DOHH2 (cell line): Measurements from ENCODE around the gene GRIK2.

Experiments used
- H3F3A ChIP-seq: fragments of 200-600 bp; sonication (generic), shearing (Covaris generic); 2 replicates; pipeline ENCODE4 v1.6.0; 2016; ENCODE audit warnings: antibody characterized with exemption, mild to moderate bottlenecking; ENCODE audit not compliant: control insufficient read depth, insufficient read depth
- H3K27ac ChIP-seq: fragments of 200-600 bp; sonication (generic); 2 replicates; pipeline ENCODE4 v1.5.1; 2014; ENCODE audit warnings: low read depth, mild to moderate bottlenecking, low read length, moderate library complexity
- H3K27me3 ChIP-seq: fragments of 200-600 bp; sonication (generic); 2 replicates; pipeline ENCODE4 v1.6.1; 2014; ENCODE audit warnings: mild to moderate bottlenecking, low read length, mixed read lengths; ENCODE audit not compliant: control insufficient read depth
- H3K36me3 ChIP-seq: fragments of 200-600 bp; sonication (generic); 2 replicates; pipeline ENCODE4 v1.6.1; 2014; ENCODE audit warnings: mild to moderate bottlenecking, low read length, moderate library complexity, mixed read lengths; ENCODE audit not compliant: control insufficient read depth
- H3K4me1 ChIP-seq: fragments of 200-600 bp; sonication (generic); 2 replicates; pipeline ENCODE4 v1.6.1; 2014; ENCODE audit warnings: mild to moderate bottlenecking, low read length, mixed read lengths; ENCODE audit not compliant: control insufficient read depth
- H3K4me2 ChIP-seq: fragments of 200-600 bp; sonication (generic); 2 replicates; pipeline ENCODE4 v1.6.0; 2014; ENCODE audit warnings: mild to moderate bottlenecking, low read length, moderate library complexity
- H3K4me3 ChIP-seq: fragments of 200-600 bp; sonication (generic); 2 replicates; pipeline ENCODE4 v1.5.1; 2014; ENCODE audit warnings: mild to moderate bottlenecking, low read length, mixed read lengths
- H3K79me2 ChIP-seq: fragments of 200-600 bp; sonication (generic); 2 replicates; pipeline ENCODE4 v1.6.1; 2014; ENCODE audit warnings: mild to moderate bottlenecking, low read length, mixed read lengths; ENCODE audit not compliant: control insufficient read depth
- H3K9me2 ChIP-seq: fragments of 200-600 bp; sonication (generic); replicated peaks from 2 replicates; pipeline ENCODE4 v1.6.1; 2014; ENCODE audit warnings: mild to moderate bottlenecking, low read length, mixed read lengths; ENCODE audit not compliant: control insufficient read depth
- H3K9me3 ChIP-seq: fragments of 200-600 bp; sonication (generic); 2 replicates; pipeline ENCODE4 v1.6.1; 2014; ENCODE audit warnings: antibody characterized with exemption, low read length, mixed read lengths; ENCODE audit not compliant: control insufficient read depth, insufficient read depth
- H4K20me1 ChIP-seq: fragments of 200-600 bp; sonication (generic); 2 replicates; pipeline ENCODE4 v1.6.0; 2014; ENCODE audit warnings: low read depth, mild to moderate bottlenecking, antibody characterized with exemption, low read length, moderate library complexity; ENCODE audit not compliant: control insufficient read depth, insufficient read depth
- CTCF ChIP-seq: fragments of 200-600 bp; sonication (generic); IDR thresholded peaks from one replicate; pipeline ENCODE4 v1.5.1; 2014; ENCODE audit warnings: antibody characterized with exemption, mild to moderate bottlenecking, low read depth, low read length; ENCODE audit not compliant: poor library complexity, severe bottlenecking
- EZH2phosphoT487 ChIP-seq: fragments of 200-600 bp; sonication (generic); IDR thresholded peaks from 2 replicates; pipeline ENCODE4 v1.6.1; 2017; ENCODE audit warnings: borderline replicate concordance, mild to moderate bottlenecking, antibody characterized with exemption, low read length, moderate library complexity, mixed read lengths

The GRIK2 gene

GRCh38 chr6:101777646-101778045 lies 384.1 kb downstream of the GRIK2 start:
- Histone ChIP-seq H3K36me3 (no peaks in the 10 kb centered on the region), H3K27me3 (no peaks in the 10 kb centered on the region), H3K9me2 (no peaks in the 10 kb centered on the region), H3F3A (no peaks in the 10 kb centered on the region), H3K79me2 (no peaks in the 10 kb centered on the region), H3K4me3 (no peak overlapping the region), H4K20me1 (no peaks in the 10 kb centered on the region), H3K4me2 (no peak overlapping the region), H3K27ac (no peak overlapping the region), H3K4me1 (no peaks in the 10 kb centered on the region), H3K9me3 (no peaks in the 10 kb centered on the region)
- no peak for TF ChIP-seq EZH2phosphoT487
- TF ChIP-seq CTCF: no peak

GRCh38 chr6:101779051-101779844 lies 385.7 kb downstream of the GRIK2 start:
- Histone ChIP-seq H3K4me1 (no peaks in the 10 kb centered on the region), H3K4me3 (no peak overlapping the region), H3K79me2 (no peaks in the 10 kb centered on the region), H3K36me3 (no peaks in the 10 kb centered on the region), H3K9me2 (no peaks in the 10 kb centered on the region), H3K27ac (no peak overlapping the region), H3K9me3 (no peaks in the 10 kb centered on the region), H3K27me3 (no peaks in the 10 kb centered on the region), H3K4me2 (no peak overlapping the region), H4K20me1 (no peaks in the 10 kb centered on the region), H3F3A (no peaks in the 10 kb centered on the region)
- no peak for TF ChIP-seq EZH2phosphoT487

- H3K27ac ChIP-seq: no peak overlapping the region
- H3K4me2 ChIP-seq: no peak overlapping the region
- H4K20me1 ChIP-seq: no peaks in the 10 kb centered on the region
- H3K9me2 ChIP-seq: no peaks in the 10 kb centered on the region
- no peak overlapping the region for H3K4me3 ChIP-seq
- TF ChIP-seq EZH2phosphoT487 (no peak), CTCF (no peak)
- H3K27me3 ChIP-seq: no peaks in the 10 kb centered on the region
- no peaks in the 10 kb centered on the region for H3K4me1 ChIP-seq
- no peaks in the 10 kb centered on the region for H3F3A ChIP-seq
- no peaks in the 10 kb centered on the region for H3K79me2 ChIP-seq
- no peaks in the 10 kb centered on the region for H3K36me3 ChIP-seq
- no peaks in the 10 kb centered on the region for H3K9me3 ChIP-seq
Observed at GRCh38 chr6:101783287-101783686, 389.8 kb downstream of the GRIK2 start.

- H3K4me3 ChIP-seq: no peak overlapping the region
Observed at GRCh38 chr6:101784094-101784493, 390.6 kb downstream of the GRIK2 start.

More at GRCh38 chr6:101784094-101784493, 390.6 kb downstream of the GRIK2 start:
- Histone ChIP-seq H4K20me1 (no peaks in the 10 kb centered on the region), H3K79me2 (no peaks in the 10 kb centered on the region), H3K9me3 (no peaks in the 10 kb centered on the region), H3K4me2 (no peak overlapping the region), H3K27me3 (no peaks in the 10 kb centered on the region), H3F3A (no peaks in the 10 kb centered on the region), H3K9me2 (no peaks in the 10 kb centered on the region), H3K36me3 (no peaks in the 10 kb centered on the region), H3K27ac (no peak overlapping the region), H3K4me1 (no peaks in the 10 kb centered on the region)
- TF ChIP-seq EZH2phosphoT487: no peak
- no peak for TF ChIP-seq CTCF
